Measurements from ENCODE around the gene MGAM2. TPM values are rescaled to one million over a fixed set of nuclear protein-coding genes. Genes with fewer than 3 reads are reported as not detected.

MGAM2 gene
- total RNA-seq, 1 experiment from 2014 or later: not detected

DNA sequence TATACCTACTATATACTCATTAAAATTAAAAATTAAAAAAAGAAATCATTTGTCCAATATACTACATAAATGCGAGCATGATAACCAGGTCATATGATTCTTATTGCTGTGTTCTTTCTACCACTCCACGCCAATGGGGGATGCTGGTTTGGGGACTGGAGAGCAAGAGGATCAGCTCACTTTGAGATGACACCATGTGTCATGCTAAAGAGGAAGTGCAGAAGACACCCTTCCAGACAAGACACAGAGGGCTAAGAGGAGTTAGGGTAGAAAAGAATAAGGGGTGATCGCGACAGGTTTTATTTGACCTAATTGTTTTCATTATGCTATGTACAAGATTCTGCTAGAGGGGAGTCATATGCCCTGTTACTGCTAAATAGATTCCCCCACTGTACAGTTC is 33.8 kb upstream of the MGAM2 start:
- no peaks in the 10 kb centered on the region for H3F3A ChIP-seq (ENCODE audit: insufficient read depth, low read depth)
- no peak for DNase-seq
- H3K4me2 ChIP-seq: no peak overlapping the region
- no peaks in the 10 kb centered on the region for H3K9me3 ChIP-seq (ENCODE audit: insufficient read depth, low read depth)
- H3K36me3 ChIP-seq (ENCODE audit: low read depth): no peaks in the 10 kb centered on the region
- POLR2A ChIA-PET (ENCODE audit: unreplicated experiment): no interaction called here
- intact Hi-C loops (cut with micrococcal nuclease; ENCODE audit: unreplicated experiment): no loop called here
- no peaks in the 10 kb centered on the region; the same call in 1 of the 2 replicates for H4K20me1 ChIP-seq (ENCODE audit: insufficient read depth)
- H2AFZ ChIP-seq: no peak overlapping the region
- TF ChIP-seq, protein P1, sequence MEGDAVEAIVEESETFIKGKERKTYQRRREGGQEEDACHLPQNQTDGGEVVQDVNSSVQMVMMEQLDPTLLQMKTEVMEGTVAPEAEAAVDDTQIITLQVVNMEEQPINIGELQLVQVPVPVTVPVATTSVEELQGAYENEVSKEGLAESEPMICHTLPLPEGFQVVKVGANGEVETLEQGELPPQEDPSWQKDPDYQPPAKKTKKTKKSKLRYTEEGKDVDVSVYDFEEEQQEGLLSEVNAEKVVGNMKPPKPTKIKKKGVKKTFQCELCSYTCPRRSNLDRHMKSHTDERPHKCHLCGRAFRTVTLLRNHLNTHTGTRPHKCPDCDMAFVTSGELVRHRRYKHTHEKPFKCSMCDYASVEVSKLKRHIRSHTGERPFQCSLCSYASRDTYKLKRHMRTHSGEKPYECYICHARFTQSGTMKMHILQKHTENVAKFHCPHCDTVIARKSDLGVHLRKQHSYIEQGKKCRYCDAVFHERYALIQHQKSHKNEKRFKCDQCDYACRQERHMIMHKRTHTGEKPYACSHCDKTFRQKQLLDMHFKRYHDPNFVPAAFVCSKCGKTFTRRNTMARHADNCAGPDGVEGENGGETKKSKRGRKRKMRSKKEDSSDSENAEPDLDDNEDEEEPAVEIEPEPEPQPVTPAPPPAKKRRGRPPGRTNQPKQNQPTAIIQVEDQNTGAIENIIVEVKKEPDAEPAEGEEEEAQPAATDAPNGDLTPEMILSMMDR (conservative IDR thresholded peaks at IDR 0.05): no peak
- no peak for TF ChIP-seq EZH2 (IDR thresholded peaks at IDR 0.05; ENCODE audit: low read depth)
- no peaks in the 10 kb centered on the region for H3K27me3 ChIP-seq (ENCODE audit: insufficient read depth, low read depth)
- no peaks in the 10 kb centered on the region; the same call in 1 of the 2 replicates for H3K9me2 ChIP-seq (ENCODE audit: insufficient read depth)
- no peaks in the 10 kb centered on the region for H3K4me1 ChIP-seq (replicated peaks; ENCODE audit: insufficient read depth)
- no TSS peak for BruUV-seq (replicated peaks)
- no peaks in the 10 kb centered on the region for H3K79me2 ChIP-seq (ENCODE audit: low read depth)
- no peak overlapping the region for H3K4me3 ChIP-seq
- CTCF ChIA-PET: no interaction called here
- no peak overlapping the region for H3K27ac ChIP-seq

DNA sequence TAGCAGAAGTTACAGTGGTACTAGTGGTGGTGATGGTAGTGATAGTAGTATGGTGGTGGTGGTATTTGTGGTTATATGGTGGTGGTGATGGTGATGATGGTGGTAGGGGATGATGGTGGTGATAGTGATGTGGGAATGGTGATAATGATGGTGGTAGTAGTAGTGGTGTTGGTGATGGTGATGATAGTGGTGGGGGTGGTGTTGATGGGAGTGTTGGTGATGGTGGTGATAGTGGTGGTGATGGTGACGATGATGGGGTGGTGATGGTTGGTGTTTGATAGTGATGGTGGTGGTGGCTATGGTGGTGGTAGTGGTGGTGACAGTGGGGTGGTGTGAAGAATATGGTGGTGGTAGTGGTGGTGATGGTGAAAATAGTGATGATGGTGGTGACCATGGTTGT is 27.9 kb upstream of the MGAM2 start:
- no peaks in the 10 kb centered on the region for H3K9me3 ChIP-seq (ENCODE audit: insufficient read depth, low read depth)
- H4K20me1 ChIP-seq (ENCODE audit: insufficient read depth): no peaks in the 10 kb centered on the region; the same call in 1 of the 2 replicates
- H3K4me3 ChIP-seq: no peak overlapping the region
- POLR2A ChIA-PET (ENCODE audit: unreplicated experiment): no interaction called here
- TF ChIP-seq, protein P1 (conservative IDR thresholded peaks at IDR 0.05): no peak
- TF ChIP-seq EZH2 (IDR thresholded peaks at IDR 0.05; ENCODE audit: low read depth): no peak
- no peak overlapping the region for H3K27ac ChIP-seq
- DNase-seq: no peak
- intact Hi-C loops (cut with micrococcal nuclease; ENCODE audit: unreplicated experiment): no loop called here
- no peaks in the 10 kb centered on the region for H3K79me2 ChIP-seq (ENCODE audit: low read depth)
- no peaks in the 10 kb centered on the region for H3K4me1 ChIP-seq (replicated peaks; ENCODE audit: insufficient read depth)
- no peak overlapping the region for H2AFZ ChIP-seq
- no peak overlapping the region for H3K4me2 ChIP-seq
- no peaks in the 10 kb centered on the region; the same call in 1 of the 2 replicates for H3K9me2 ChIP-seq (ENCODE audit: insufficient read depth)
- BruUV-seq (replicated peaks): no TSS peak
- no peaks in the 10 kb centered on the region for H3F3A ChIP-seq (ENCODE audit: insufficient read depth, low read depth)
- no peaks in the 10 kb centered on the region for H3K36me3 ChIP-seq (ENCODE audit: low read depth)
- H3K27me3 ChIP-seq (ENCODE audit: insufficient read depth, low read depth): no peaks in the 10 kb centered on the region
- CTCF ChIA-PET: no interaction called here

GRCh38 chr7:142085428-142085827 is 26.1 kb upstream of the MGAM2 start:
- intact Hi-C loops (cut with micrococcal nuclease; ENCODE audit: unreplicated experiment): no loop called here
- ChIA-PET CTCF (no interaction called here), POLR2A (ENCODE audit: unreplicated experiment) (no interaction called here)

More at GRCh38 chr7:142085428-142085827, 26.1 kb upstream of the MGAM2 start:
- Histone ChIP-seq H3K27ac (no peak overlapping the region), H3K4me1 (replicated peaks; ENCODE audit: insufficient read depth) (no peaks in the 10 kb centered on the region), H3K4me2 (no peak overlapping the region), H3K27me3 (ENCODE audit: insufficient read depth, low read depth) (no peaks in the 10 kb centered on the region), H3K9me2 (ENCODE audit: insufficient read depth) (no peaks in the 10 kb centered on the region; the same call in 1 of the 2 replicates), H3K36me3 (ENCODE audit: low read depth) (no peaks in the 10 kb centered on the region), H3K79me2 (ENCODE audit: low read depth) (no peaks in the 10 kb centered on the region), H2AFZ (no peak overlapping the region), H4K20me1 (ENCODE audit: insufficient read depth) (no peaks in the 10 kb centered on the region), H3K4me3 (no peak overlapping the region), H3K9me3 (ENCODE audit: insufficient read depth, low read depth) (no peaks in the 10 kb centered on the region), H3F3A (ENCODE audit: insufficient read depth, low read depth) (no peaks in the 10 kb centered on the region)
- BruUV-seq (replicated peaks): no TSS peak
- DNase-seq: no peak
- TF ChIP-seq, protein P1 (conservative IDR thresholded peaks at IDR 0.05): no peak
- TF ChIP-seq EZH2 (IDR thresholded peaks at IDR 0.05; ENCODE audit: low read depth): no peak

Data from PC-9 (cell line).